A673 (cell line): ENCODE measurements around the gene CCL5. TPM values are rescaled to one million over a fixed set of nuclear protein-coding genes. Genes with fewer than 3 reads are reported as not detected.
A peak's percentile ranks its signal among the peaks of the same experiment; 100 is the strongest.

Source experiments
- BruUV-seq: library from RNA; stranded (reverse); fragments of 400-500 nt; replicated peaks from 2 replicates; lab custom pipeline; 2021; lab: Mats Ljungman, UMichigan
- CTCF ChIA-PET: fragments of 300-600 bp; sonication (Branson Sonifier 250); formaldehyde crosslinking; loops from one replicate; lab custom pipeline; 2022; ENCODE audit warnings: antibody characterized with exemption; lab: Charles Lee
- POLR2A ChIA-PET: fragments of 300-600 bp; sonication (Branson Sonifier 250); formaldehyde crosslinking; loops from one replicate; lab custom pipeline; 2022; ENCODE audit warnings: antibody characterized with exemption; ENCODE audit not compliant: low non-redundant PET; lab: Charles Lee
- DNase-seq: peaks from one replicate; pipeline ENCODE4 v3.0.0-alpha.2; 2015; ENCODE audit warnings: low spot score
- H3K27ac ChIP-seq: fragments of 200-600 bp; sonication (generic); 2 replicates; pipeline ENCODE4 v1.5.1; 2016; ENCODE audit warnings: mixed run types, low read depth, mild to moderate bottlenecking, mixed read lengths, antibody characterized with exemption, low read length; ENCODE audit not compliant: poor library complexity, severe bottlenecking
- H3K27me3 ChIP-seq: fragments of 200-600 bp; sonication (generic); replicated peaks from 2 replicates; pipeline ENCODE4 v1.6.1; 2017; ENCODE audit warnings: mixed run types, low read depth, mild to moderate bottlenecking, mixed read lengths, antibody characterized with exemption, low read length; ENCODE audit not compliant: insufficient read depth, poor library complexity
- H3K36me3 ChIP-seq: fragments of 200-600 bp; sonication (generic); 2 replicates; pipeline ENCODE4 v1.6.1; 2016; ENCODE audit warnings: mixed run types, mild to moderate bottlenecking, mixed read lengths, antibody characterized with exemption, low read length; ENCODE audit not compliant: insufficient read depth, poor library complexity, severe bottlenecking
- H3K4me1 ChIP-seq: fragments of 200-600 bp; sonication (generic); 2 replicates; pipeline ENCODE4 v1.6.1; 2017; ENCODE audit warnings: mixed run types, mild to moderate bottlenecking, mixed read lengths, antibody characterized with exemption, low read length; ENCODE audit not compliant: insufficient read depth, poor library complexity, severe bottlenecking
- H3K4me3 ChIP-seq: fragments of 200-600 bp; sonication (generic); 2 replicates; pipeline ENCODE4 v1.5.1; 2016; ENCODE audit warnings: low read depth, mixed run types, mild to moderate bottlenecking, mixed read lengths, low read length; ENCODE audit not compliant: poor library complexity, severe bottlenecking
- H3K9me3 ChIP-seq: fragments of 200-600 bp; sonication (generic); 2 replicates; pipeline ENCODE4 v1.6.1; 2016; ENCODE audit warnings: mixed run types, low read depth, mild to moderate bottlenecking, mixed read lengths, antibody characterized with exemption, low read length; ENCODE audit not compliant: poor library complexity, severe bottlenecking
- CTCF ChIP-seq: fragments of 300-800, 200-600 bp; sonication (generic); conservative IDR thresholded peaks from 2 replicates; pipeline ENCODE4 v1.5.1; 2017; ENCODE audit warnings: low read depth, mild to moderate bottlenecking, antibody characterized with exemption, low read length, moderate library complexity, mixed read lengths
- EZH2 ChIP-seq: fragments of 200-600 bp; sonication (generic); IDR thresholded peaks from 2 replicates; pipeline ENCODE4 v1.6.1; 2017; ENCODE audit warnings: borderline replicate concordance, low read depth, mild to moderate bottlenecking, mixed read lengths, antibody characterized with exemption, low read length; ENCODE audit not compliant: poor library complexity, severe bottlenecking
- intact Hi-C: fragments of 100-400 bp; cut with micrococcal nuclease; formaldehyde crosslinking; loops from one replicate; pipeline ENCODE4 v1.10.0; 2022; ENCODE audit not compliant: unreplicated experiment
- total RNA-seq: library from RNA; stranded (reverse); gene quantifications from 2 replicates; pipeline ENCODE4 v1.2.3, GENCODE V29; 2021

The CCL5 gene
- total RNA-seq, 1 experiment from 2014 or later: not detected

GRCh38 chr17:35855965-35856364 lies 24.2 kb downstream of the CCL5 start:
- no peaks in the 10 kb centered on the region for H3K27me3 ChIP-seq
- H3K9me3 ChIP-seq: no peaks in the 10 kb centered on the region
- DNase-seq: no peak
- no peaks in the 10 kb centered on the region for H3K4me1 ChIP-seq
- no peak overlapping the region for H3K27ac ChIP-seq
- CTCF ChIA-PET: no interaction called here
- POLR2A ChIA-PET: no interaction called here
- no peaks in the 10 kb centered on the region for H3K36me3 ChIP-seq
- BruUV-seq: no TSS peak
- no peak overlapping the region for H3K4me3 ChIP-seq
- TF ChIP-seq EZH2 (no peak), CTCF (no peak)
- intact Hi-C loops: no loop called here

GRCh38 chr17:35849469-35850348 lies 30.5 kb downstream of the CCL5 start:
- BruUV-seq: TSS peak; percentile 20
- Histone ChIP-seq H3K4me1 (no peaks in the 10 kb centered on the region), H3K27me3 (no peaks in the 10 kb centered on the region), H3K36me3 (peaks cover 21% of the 10 kb centered on the region), H3K4me3 (no peak overlapping the region), H3K27ac (no peak overlapping the region), H3K9me3 (no peaks in the 10 kb centered on the region)
- ChIA-PET CTCF (no interaction called here), POLR2A (no interaction called here)
- TF ChIP-seq EZH2 (no peak), CTCF (peak; percentile 69)
- DNase-seq: peak; percentile 58
- intact Hi-C loops: no loop called here

GRCh38 chr17:35847633-35848373 lies 32.4 kb downstream of the CCL5 start:
- Histone ChIP-seq H3K9me3 (no peaks in the 10 kb centered on the region), H3K4me1 (no peaks in the 10 kb centered on the region), H3K27ac (no peak overlapping the region), H3K27me3 (no peaks in the 10 kb centered on the region), H3K36me3 (peaks cover 38% of the 10 kb centered on the region), H3K4me3 (no peak overlapping the region)
- no TSS peak for BruUV-seq
- POLR2A ChIA-PET: interaction anchor here (0.6 kb wide), 1 partner anchor 62 kb away, joined by 3 read pairs; no protein-coding TSS in a partner anchor
- DNase-seq: no peak
- TF ChIP-seq CTCF (no peak), EZH2 (no peak)
- intact Hi-C loops: no loop called here
- CTCF ChIA-PET: no interaction called here
